GM19328 (cell line): ENCODE results near the gene SOWAHB.

ENCODE experiments used
- ATAC-seq: cut with Tn5 transposase; IDR thresholded peaks from one replicate; pipeline ENCODE4 v1.9.1; 2021; ENCODE audit warnings: mild to moderate bottlenecking, moderate library complexity; ENCODE audit not compliant: unreplicated experiment

SOWAHB gene, protein sequence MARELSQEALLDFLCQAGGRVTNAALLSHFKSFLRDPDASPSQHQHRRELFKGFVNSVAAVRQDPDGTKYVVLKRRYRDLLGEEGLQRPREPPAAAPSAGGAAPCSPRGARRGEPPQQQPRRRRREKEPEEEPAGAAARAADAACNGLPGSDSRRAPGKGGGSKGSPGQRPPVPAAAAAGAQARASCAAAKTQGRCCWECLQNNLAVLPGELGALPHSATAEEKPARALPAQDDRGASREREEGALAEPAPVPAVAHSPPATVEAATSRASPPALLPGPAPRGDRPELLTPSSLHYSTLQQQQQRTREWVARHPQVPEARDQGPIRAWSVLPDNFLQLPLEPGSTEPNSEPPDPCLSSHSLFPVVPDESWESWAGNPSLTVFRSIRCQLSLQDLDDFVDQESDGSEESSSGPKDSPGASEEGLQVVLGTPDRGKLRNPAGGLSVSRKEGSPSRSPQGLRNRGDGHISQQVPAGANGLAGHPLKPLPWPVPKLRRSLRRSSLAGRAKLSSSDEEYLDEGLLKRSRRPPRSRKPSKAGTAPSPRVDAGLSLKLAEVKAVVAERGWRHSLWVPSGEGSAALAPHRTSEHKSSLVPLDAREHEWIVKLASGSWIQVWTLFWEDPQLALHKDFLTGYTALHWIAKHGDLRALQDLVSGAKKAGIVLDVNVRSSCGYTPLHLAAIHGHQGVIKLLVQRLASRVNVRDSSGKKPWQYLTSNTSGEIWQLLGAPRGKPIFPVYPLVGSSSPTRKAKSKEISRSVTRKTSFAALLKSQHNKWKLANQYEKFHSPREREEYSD

DNA sequence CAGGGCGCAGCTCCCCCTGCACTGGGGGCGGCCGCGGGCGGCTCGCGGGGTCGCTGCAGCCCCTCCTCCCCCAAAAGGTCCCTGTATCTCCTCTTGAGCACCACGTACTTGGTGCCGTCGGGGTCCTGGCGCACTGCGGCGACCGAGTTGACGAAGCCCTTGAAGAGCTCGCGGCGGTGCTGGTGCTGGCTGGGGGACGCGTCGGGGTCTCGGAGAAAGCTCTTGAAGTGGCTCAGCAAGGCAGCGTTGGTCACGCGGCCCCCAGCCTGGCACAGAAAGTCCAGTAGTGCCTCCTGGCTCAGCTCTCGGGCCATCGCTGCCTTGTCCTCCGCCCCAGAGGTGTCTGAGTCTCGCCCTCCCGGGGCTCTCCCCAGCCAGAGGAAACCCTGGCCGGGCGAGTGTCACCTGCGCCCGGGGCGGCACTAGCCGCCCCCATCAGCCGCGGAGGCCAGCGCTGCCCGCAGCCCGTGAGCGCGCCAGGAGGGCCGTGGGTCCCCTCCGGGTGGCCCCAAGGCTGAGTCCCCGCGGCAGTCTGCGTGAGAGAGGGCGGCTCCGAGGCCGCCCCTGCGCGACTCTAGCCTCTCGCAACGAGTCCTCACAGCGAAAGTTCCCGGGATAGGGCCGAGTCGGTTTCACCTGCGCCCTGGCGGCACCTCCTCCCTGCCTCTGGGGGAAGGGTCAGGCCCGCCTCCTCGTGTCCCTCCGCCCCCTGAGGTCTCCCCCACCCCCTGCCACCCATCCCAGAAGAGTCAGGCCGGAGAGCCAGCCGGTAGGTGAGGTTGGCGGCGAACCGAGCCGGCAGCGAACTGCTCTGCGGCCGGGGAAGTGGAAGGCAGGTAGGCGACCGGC lies at the start of gene SOWAHB:
Gene SOWAHB, minus strand, starts transcription at position 609 of the 849 bp plus-strand sequence. Its CDS starts 295 bp downstream, at position 314.
- no peak for ATAC-seq

DNA sequence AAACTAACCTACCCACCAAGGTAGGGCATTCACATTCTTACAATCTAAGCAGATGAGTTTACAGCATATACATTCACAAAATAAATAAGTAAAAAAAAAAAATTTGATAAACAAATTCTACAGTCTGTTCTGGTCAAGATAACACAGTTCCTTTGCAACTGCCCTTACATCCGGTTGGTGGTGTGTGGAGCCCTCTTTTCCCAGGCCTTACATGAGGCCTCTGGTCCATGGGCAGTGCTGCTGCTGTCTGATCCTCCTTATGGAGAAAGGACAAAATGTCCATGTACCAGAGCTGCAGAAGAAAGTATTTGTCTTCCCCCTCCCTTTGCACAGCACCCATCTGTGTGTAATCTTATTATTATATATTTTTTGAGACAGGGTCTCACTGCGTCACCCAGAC lies 49.4 kb upstream of the SOWAHB start:
- no peak for ATAC-seq

DNA sequence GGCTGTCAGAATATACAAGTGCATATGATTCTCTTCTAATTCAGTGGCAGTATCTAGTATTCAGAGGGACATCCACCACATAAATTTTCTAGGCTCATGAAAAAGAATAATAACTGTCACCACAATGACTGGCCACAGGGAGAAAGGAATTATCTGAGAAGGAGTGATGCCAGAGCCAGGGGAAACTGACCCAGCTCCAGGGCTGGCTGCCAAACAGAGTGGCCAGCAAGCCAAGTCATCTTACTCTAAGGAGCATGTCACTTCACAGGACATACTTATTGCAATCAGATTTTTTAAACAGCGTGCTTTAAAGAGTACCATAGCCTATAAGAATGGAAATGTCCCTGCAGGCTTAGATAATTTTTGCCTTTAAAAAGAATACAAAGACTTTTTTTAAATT lies 45.8 kb upstream of the SOWAHB start:
- no peak for ATAC-seq

DNA sequence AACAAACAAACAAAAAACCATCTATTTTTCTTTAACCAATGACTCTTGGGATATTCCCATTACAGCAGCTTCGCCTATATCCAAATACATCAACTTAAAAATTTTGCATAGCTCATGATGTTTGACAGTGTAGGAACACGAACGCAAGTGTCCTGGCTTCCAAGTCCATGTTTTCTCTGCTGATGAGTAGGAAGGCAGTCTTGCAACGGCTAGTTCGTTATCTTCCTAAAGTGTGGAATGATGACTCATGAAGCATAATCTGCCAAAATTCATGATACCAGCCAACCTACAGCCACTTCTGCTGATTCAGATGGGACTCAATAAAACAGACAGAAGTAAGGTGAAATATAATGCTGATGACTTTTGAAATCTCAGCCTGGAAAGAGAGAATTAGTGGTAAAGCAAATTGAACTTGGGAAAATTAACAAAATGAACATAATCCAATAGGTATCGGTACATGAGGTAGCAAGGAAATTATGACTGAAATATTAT lies 45.2 kb upstream of the SOWAHB start:
- ATAC-seq: no peak

DNA sequence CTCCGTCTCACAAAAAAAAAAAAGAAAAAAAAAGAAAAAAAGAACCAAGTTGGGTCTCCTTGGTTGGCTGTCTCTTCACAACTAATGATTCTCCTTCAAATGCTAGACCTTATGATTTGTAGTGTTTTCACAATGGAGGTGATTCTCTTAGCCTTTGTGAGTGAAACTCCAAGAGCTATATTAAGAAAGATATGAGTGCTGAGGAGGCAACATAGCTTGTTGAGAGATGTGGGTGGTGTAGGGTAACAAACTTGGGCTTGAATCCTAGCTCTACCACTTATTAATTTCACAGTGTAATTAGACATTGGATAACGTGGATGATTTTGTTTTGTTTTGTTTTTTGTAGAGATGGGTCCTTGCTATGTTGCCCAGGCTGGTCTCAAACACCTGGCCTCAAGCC lies 41.2 kb upstream of the SOWAHB start:
- no peak for ATAC-seq

DNA sequence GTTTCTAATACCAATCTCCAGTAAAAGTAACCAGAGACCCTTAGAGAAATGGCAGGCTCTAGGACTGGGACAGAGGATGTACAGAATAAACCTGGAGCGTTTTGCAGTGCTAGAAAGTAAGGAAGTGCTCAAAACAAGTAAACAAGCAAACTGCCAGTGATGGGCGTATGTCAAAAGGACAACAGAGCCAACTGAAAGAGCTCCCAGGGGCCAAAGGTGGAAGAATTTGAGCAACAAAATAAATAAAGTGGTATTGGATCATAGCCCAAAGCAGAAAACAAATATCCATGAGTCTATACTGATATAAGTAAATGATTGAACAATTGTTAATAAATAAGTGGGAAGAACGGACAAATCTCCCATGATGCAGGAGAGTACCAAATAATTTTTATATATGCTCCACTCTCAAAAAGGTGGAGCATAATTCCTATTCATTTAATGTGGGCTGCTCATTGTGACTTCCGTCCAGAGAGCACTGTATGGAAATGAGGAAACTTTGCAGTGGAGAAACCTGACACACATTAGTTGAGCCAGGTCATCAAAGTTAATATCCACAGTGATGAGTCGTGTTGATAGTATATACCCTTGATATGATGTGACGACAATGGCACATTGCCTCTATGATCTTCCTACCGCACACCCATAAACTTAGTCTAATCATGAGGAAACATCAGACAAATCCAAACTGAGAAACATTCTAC lies 33.8 kb upstream of the SOWAHB start:
- ATAC-seq: no peak

DNA sequence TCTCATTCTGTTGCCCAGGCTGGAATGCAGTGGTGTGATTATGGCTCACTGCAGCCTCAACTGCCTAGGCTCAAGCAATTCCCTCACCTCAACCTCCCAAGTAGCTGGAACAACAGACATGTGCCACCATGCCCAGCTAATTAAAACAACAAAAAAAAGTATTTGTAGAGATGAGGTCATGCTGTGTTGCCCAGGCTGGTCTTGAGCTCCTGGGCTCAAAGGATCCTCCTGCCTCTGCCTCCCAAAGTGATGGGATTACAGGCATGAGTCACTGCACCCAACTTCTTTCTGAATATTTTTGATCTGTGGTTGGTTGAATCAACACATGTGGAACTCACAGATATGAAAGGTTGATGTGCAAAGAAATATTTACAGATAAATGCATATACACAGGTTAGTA lies 33.1 kb upstream of the SOWAHB start:
- no peak for ATAC-seq

DNA sequence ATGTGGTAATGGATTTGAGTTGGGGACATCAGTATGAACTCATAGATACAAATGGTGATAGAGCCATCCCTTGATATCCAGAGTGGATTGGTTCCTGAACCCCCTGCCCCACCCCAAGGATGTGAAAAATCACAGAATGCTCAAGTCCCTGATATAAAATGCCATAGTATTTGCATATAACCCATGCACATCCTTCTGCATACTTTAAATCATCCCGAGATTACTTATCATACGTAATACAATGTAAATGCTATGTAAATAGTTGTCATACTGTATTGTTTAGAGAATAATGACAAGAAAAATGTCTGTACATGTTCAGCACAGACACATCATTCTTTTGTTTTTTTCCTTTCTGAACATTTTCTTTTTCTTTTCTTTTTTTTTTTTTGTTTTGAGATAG lies 32.7 kb upstream of the SOWAHB start:
- ATAC-seq: no peak

DNA sequence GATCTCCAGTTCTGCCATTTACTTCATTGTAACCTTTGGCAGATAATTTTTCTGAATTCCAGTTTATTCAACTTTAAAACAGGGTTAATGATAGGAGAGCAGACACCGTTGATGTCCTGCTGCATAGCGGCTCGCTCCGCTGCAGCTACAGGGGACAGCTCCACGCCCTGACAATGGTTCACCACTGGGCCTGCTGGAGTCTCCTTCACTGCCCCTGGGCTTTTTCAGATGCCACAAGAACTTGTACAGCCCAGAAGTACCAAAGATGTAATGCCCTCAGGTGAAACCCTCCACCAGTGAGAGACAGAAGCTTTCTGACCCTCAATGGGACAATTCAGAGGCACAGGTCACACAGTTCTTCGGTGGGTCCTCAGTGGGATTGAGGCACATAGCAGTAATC lies 28.9 kb upstream of the SOWAHB start:
- ATAC-seq: no peak

DNA sequence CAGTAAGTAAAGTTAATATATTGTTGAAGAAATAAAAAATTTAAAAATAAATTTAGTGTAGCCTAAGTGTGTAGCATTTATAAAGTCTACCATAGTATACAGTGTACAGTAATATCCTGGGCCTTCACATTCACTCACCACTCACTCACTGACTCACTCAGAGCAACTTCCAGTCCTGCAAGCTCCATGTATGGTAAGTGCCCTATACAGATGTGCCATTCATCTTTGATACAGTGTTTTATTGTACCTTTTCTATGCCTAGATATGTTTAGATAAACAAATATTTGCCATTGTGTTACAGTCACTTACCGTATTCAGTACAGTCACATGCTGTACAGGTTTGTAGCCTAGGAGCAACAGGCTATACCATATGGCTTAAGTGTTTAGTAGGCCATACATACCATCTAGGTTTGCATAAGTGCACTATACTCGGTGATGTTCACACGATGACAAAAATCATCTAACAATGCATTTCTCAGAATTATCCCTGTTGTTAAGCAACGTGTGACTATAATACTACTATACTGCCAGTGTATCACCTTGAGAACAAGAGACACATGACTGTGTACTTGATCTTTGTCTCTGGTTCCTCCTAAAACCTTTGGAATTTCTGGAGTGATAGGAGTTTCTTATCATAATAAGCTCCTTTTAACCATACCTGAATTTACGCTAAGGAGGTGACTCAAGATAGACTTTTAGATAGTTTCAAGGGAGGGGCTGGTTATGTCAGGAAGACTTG lies 25.8 kb upstream of the SOWAHB start:
- ATAC-seq: no peak

DNA sequence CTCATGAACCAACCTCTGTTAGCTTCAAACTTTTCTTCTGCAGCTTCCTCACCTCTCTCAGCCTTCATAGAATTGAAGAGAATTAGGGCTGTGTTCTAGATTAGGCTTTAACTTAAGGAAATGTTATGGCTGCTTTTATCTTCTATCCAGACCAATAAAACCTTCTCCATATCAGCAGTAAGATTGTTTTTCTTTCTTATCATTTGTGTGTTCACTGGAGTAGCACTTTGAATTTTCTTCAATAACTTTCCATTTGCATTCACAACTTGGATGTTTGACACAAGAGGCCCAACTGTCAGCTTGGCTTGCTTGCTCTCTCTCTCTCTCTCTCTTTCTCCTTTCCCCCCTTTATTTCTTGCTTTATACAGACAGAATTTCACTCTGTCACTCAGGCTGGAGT lies 22.8 kb upstream of the SOWAHB start:
- ATAC-seq: no peak

DNA sequence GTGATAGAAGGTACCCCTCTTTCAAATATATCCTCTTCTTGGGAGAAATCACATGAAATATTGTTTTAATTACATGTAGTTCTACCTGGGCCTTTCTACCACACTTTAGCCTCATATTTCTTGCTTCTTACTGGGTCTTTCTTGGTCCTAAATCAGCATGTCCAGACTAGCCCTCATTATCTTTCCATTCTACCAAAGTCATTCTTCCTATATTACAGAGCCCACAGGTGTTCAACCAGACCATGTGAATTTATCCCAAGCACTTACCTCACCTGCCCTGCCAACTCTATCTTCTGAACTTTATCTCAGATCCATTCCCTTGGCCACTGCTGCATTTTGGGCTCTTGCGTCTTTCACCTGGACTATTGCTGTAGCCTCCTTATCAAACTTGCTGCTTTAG lies 11.8 kb upstream of the SOWAHB start:
- ATAC-seq: no peak

DNA sequence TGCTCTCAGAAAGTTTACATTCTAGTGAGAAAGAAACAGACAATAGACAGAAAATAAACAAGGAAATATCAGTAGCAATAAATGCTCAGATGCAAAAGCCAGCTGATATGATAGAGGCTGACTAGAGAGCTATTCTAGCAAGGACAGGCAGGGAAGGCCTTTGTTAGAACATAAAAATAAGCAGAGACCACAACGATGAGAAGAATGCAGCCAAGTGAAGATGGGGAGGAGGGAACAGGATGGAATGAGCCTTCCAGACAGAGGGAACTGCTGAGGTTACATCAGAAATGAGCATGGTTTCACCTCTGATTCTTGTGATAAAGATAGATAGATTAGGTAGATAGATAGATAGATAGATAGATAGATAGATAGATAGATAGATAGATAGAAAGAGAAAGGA lies 7.6 kb upstream of the SOWAHB start:
- ATAC-seq: no peak

DNA sequence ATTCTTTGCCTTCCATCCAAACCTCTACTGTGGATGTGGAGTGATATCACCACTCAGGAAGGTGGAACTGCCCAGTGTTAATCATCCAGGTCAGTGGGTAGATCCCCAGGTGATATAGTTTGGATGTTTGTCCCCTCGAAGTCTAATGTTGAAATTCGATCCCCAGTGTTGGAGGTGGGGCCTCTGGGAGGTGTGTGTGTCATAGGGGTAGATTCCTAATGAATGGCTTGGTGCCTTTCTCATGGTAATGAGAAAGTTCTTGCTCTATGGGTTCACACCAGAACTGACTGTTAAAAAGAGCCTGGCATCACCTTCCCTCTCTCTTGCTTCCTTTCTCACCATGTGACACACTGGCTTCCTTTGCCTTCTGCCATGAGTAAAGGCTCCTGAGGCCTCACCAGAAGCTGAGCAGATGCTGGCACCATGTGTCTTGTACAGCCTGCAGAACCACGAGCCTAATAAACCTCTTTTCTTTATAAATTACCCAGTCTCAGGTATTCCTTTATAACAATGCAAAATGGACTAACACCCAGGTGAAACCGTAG lies 6.8 kb upstream of the SOWAHB start:
- ATAC-seq: no peak

DNA sequence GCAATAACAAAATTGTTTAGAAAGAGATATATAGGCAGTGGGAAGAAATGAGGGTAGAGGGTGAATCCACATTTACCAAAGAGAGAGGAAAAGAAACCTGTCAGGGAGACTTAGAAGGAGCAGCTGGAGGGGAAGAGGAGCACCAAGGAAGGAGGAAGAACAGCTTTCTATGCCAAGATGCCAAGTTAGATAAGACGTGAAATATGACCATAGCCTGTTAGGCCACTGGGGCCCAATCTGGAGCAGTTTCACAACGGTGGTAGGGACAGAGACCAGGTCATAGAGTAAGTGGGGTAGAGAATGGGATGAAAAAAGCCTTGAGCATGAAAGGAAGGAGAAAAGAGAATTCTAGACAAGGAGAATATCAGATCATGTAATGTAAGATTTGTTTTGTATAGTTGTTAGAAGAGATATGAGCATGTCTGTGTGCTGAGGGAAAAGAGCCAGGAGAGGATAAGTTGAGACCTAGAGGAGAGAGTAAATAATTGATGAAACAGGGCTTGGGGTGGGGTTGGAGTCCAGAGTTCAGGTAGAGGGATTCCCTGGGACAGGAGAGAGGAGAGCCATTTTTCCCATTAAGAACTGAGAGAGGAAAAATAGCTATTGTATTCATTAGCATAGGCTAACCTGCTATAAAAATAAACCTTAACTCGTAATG lies 4.4 kb upstream of the SOWAHB start:
- no peak for ATAC-seq

DNA sequence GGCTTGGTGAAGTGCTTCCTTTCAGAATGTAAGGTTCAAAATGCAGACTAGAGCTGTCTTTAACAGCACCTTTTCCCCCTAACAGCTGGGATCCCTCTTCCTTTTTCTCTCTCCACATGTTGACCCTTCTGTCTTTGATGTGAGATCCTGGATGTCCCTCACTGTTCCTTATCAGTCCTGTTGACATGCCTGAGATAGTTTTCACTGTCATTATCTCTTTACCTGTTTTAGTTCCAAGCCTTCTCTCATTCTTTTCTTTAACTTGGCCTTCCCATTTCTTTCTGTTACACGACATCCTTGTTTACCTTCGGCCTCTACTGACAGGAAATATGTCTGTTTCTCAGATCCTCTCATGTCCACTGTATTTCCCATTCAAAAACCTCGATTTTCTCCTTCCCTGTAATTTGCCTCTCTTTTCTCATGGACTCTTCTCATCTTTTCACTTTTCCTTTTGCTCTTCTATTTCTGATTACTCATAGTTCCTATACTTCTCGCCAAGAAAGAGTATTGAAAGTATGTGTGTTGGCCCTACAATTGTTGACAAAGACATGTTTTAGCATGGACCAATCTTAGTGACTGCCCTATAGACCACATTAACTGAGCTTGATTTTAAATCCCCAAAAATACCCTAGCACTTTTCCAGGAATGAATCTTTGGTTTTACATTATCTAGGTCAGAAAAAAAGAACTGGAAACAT lies 1.2 kb upstream of the SOWAHB start:
- ATAC-seq: no peak

DNA sequence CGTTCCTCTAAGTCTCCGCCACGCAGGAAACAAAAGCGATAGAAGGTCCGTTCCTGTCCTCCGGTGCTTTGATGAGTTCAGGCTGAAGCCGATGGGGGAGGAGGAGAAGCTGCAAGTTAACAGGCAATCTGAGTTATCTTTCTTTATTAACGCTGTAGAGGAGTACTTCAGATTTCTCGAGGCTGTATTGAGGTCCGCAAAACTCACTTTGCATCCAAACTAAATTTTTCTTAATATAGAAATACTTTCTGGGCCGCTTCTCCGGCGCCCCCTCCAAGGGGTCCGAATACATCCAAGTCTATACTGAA lies 395 bp upstream of the SOWAHB start:
- no peak for ATAC-seq

DNA sequence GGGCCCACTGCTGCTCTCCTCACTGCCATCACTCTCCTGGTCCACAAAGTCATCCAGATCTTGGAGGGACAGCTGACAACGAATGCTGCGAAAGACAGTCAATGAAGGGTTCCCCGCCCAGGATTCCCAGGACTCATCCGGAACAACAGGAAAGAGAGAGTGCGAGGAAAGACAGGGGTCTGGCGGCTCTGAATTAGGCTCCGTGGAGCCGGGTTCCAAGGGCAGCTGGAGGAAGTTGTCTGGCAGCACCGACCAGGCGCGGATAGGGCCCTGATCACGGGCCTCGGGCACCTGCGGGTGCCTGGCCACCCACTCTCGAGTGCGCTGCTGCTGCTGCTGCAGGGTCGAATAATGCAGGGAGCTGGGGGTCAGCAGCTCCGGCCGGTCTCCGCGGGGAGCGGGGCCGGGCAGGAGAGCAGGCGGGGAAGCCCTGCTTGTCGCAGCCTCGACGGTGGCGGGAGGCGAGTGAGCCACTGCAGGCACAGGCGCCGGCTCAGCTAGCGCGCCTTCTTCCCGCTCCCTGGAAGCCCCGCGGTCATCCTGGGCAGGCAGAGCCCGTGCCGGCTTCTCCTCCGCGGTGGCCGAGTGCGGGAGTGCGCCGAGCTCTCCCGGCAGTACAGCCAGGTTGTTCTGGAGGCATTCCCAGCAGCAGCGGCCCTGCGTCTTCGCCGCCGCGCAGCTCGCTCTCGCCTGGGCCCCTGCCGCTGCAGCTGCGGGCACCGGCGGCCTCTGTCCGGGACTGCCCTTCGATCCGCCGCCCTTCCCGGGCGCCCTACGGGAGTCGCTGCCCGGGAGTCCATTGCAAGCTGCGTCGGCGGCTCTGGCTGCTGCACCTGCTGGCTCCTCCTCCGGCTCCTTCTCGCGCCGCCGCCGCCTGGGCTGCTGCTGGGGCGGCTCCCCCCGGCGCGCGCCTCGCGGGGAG lies 1.1 kb downstream of the SOWAHB start:
- no peak for ATAC-seq
